ENCODE measurements around the gene HLA-DPA1.

Gene HLA-DPA1

GRCh38 chr6:33088931-33089620, 15.6 kb upstream of the HLA-DPA1 start:
- no peak for DNase-seq (ENCODE audit: low spot score)

DNA sequence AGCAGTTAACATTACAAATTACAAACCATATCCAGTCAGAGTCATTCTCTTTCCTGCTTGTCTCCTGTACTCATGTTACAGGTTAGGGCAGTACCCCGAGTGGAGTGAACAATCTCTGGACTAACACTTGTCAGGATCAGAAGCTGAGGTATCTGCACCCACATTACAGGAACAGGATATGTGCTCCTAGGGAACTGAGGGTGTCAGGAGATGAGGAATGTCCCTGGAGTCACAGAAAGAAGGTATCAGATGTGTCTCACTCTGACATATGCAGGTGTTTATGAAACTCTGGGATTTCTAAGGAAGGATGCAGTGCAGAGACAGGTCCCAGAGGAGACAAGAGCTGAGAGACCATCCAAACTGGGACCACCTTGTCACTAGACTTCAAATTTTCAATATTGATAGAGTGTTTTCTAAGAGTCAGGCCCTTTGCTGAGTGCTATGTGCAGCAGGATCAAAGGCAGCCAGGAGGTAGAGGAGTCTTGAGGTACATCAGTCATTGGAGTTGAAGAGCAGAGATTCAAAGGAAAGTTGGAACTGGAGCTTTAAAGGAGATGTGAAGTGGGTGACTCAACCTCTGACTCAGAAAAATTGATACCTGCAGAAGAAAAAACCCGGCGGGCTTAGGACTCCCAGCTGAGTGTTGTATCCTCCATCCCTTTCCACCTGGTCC, 14.9 kb upstream of the HLA-DPA1 start:
- DNase-seq (ENCODE audit: low spot score): no peak

- no peak for DNase-seq (ENCODE audit: low spot score)
These were observed 12.2 kb upstream of the HLA-DPA1 start for GRCh38 chr6:33085627-33086026.

DNA sequence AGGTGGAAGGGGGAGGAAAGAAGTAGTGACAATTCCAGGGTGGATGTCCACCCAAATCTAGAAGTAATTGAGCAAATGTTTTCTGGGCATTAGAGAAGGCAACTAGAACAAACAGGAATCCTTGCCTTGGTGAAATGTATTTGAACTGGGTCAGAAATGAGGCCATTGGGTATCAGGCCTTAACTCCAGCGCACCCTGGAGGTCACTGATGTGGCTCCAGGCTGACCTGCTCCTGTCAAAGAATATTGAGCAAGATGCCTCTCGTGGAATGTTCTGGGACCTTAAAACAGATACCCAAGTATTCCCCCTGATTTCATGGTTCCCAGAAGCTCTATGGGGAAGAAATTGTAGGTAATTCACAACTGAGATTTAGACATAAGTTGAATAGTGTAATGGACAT, 9.3 kb upstream of the HLA-DPA1 start:
- no peak for DNase-seq (ENCODE audit: low spot score)

GRCh38 chr6:33081098-33081824, 7.8 kb upstream of the HLA-DPA1 start:
- no peak for DNase-seq (ENCODE audit: low spot score)

DNA sequence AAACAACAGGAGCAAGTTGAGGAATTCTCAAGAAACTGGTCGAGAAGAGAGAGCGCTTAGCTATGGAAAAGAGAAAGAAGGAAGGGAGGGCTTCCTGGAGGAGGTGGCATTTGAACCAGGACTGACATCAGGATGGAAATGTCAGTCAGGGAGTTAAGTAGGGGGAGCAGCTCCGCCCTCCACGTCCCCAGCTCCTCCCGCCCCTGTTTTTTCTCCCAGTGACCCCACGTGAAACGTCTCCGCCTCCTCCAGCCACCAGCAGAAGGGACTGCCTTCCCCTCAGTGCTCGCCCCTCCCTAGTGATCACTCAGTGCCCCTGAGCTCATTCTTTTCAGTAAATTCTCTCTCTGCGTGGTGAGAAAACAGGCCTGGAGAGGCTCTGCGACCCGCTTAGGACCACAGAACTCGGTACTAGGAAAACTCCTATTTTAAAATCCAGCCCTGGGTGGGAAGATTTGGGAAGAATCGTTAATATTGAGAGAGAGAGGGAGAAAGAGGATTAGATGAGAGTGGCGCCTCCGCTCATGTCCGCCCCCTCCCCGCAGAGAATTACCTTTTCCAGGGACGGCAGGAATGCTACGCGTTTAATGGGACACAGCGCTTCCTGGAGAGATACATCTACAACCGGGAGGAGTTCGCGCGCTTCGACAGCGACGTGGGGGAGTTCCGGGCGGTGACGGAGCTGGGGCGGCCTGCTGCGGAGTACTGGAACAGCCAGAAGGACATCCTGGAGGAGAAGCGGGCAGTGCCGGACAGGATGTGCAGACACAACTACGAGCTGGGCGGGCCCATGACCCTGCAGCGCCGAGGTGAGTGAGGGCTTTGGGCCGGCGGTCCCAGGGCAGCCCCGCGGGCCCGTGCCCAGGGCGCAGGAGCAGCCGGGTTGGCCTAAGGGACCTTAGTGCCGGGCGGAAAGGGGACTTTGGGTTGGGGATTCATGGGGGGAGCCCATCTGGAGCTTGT, 7.0 kb upstream of the HLA-DPA1 start:
- DNase-seq (ENCODE audit: low spot score): peak; percentile 54

- DNase-seq (ENCODE audit: low spot score): no peak
These were observed 6.1 kb upstream of the HLA-DPA1 start for GRCh38 chr6:33079580-33079979.

DNA sequence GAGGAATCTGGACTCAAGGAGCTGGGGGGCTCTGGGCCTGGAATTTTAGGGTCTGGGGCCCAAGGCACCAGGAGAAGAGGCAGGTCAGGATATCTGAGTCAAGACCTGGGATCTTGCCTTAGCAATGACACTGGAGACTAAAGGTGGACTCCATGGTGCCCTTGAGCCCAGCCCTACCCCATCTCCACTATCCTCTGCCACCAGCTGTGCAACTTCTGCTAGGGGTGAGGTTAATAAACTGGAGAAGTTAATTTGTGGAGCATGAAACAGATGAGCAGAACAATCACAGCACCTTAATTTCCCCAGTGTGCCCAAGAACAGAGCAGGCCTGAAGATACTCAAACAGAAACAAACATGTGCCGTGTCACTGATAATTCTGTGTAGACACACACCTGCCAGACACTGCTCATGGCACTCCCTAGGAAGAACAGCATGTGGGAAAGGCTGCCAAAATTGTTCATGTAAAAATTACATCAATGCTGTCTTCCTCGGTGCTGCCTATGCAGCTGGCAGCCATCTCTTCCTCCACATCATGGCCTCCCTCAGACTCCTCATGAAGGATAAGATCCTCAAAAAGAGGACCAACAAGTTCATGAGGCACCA, 5.6 kb upstream of the HLA-DPA1 start:
- no peak for DNase-seq (ENCODE audit: low spot score)

DNA sequence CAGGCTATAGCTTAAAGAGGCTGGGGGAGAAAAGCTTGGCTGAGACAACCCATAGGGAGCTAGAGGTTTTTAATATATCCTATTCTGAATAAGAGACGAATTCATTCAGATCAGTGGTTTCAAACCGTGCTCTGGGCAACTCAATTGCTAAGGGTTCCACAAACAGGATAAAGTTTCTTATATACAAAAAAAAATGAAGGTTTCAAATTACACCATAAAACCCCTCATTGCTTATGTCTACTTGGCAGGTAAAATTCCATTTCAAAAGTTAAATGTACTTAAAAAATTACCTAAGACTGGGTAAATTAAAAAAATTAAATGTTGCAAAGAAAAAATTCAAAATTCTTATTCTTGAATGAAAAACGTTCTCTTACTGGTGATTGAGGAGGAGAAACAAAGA, 5.0 kb upstream of the HLA-DPA1 start:
- DNase-seq (ENCODE audit: low spot score): no peak

DNA sequence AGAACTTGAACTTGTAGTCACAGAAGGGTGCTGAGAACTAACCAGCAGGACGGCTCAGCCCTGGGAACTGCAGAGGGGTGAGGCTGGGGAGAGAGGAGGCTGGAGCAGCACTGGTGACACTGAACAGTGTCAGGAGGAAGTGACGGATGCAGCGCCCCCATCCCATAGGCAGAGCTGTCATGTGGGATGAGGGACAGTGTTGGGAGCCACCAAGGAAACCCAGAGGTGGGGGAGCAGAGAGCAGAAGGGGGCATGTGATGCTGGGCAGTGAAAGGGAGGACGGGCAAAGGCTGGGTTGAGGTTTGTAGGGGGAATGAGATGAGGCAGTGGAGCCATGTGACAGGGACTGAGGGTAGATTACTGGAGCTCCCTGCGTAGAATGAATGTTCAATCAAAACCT, 4.5 kb upstream of the HLA-DPA1 start:
- DNase-seq (ENCODE audit: low spot score): no peak

GRCh38 chr6:33076406-33076934, 3.0 kb upstream of the HLA-DPA1 start:
- DNase-seq (ENCODE audit: low spot score): no peak

GRCh38 chr6:33075568-33076405, 2.3 kb upstream of the HLA-DPA1 start, which contains the start of gene HLA-DPB1:
Gene HLA-DPB1, plus strand, starts transcription at chr6:33075990. Its CDS starts 52 bp downstream, at chr6:33076042.
- peak; percentile 67 for DNase-seq (ENCODE audit: low spot score)

GRCh38 chr6:33075208-33075567, 1.7 kb upstream of the HLA-DPA1 start:
- DNase-seq (ENCODE audit: low spot score): no peak

- DNase-seq (ENCODE audit: low spot score): no peak
These were observed 845 bp downstream of the HLA-DPA1 start for GRCh38 chr6:33072508-33073100.

DNA sequence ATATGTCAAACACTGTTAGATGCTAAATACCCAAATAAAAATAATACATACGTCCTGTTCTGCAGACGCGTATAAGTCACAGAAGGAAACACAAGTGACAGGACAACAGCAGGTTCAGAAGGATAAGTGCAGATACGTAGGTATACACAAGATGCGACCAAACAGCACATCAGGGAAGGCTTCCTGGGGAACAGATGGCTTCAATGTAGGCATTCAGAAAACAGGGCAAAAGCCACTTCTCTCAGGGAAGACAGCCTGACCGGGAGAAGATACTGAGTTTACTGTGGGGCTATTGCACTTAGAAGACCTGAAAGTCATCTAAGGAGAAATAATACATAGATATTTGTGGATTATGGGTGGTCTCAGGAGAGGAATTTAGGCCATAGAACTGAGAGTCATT, 1.9 kb downstream of the HLA-DPA1 start:
- DNase-seq (ENCODE audit: low spot score): no peak

DNA sequence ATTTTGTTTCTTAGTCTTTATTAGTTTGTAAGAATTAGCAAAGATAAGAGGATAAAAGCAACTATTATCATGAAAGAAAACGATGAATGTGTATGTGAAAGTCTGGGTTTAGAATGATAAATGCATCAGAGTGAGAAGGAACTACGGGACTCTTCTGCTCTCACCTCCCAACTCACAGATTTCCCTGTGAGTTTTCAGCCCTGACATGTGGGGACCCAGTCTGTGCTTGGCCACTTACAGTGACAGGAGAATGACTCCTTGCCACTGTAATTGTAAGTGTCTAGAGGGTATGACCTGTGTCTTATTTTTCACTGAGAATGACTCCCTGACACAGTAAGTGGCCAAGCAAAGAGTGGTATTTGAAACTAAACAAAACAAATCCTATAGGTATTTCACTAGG, 2.5 kb downstream of the HLA-DPA1 start:
- no peak for DNase-seq (ENCODE audit: low spot score)

- DNase-seq (ENCODE audit: low spot score): no peak
These were observed 4.3 kb downstream of the HLA-DPA1 start for GRCh38 chr6:33069021-33069738.

GRCh38 chr6:33066917-33067521, 6.4 kb downstream of the HLA-DPA1 start:
- no peak for DNase-seq (ENCODE audit: low spot score)

DNA sequence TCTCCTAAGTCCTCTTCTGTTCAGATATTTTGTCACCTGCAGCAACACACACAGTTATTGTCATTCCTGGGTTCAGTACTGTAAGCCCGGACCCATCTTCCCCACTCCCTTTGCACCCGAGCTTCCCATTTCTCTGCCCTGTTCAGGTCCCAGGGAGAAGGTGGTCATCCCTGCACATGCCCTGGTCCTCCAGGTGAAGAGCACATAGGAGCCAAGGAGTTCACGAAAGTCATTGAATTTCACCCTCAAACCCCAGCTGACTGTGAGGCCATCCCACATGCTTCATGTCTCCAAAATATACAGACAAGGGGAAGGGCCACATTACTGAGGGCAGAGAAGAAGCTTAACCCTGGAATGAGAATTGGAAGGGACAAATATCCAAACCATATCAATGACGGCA, 8.1 kb downstream of the HLA-DPA1 start:
- DNase-seq (ENCODE audit: low spot score): no peak
